HepG2 (cell line): ENCODE data around the gene C16orf78. TPM values are rescaled to one million over a fixed set of nuclear protein-coding genes. Genes with fewer than 3 reads are reported as not detected.

Source experiments
- ARNT ChIP-seq: fragments of 450-650 bp; IDR thresholded peaks from 2 replicates; pipeline ENCODE4 v1.6.1; 2017
- CC2D1A ChIP-seq: sonication (generic); formaldehyde crosslinking; IDR thresholded peaks from 2 replicates; pipeline ENCODE4 v1.8.1; 2023; ENCODE audit warnings: mild to moderate bottlenecking, missing genetic modification reagents
- CEBPZ ChIP-seq: IDR thresholded peaks from 2 replicates; pipeline ENCODE4 v1.6.1; 2012; ENCODE audit warnings: low read length, improper control_type of control experiment
- EHMT2 ChIP-seq: fragments of 200-600 bp; sonication (generic); IDR thresholded peaks from 2 replicates; pipeline ENCODE4 v1.7.0; 2017; ENCODE audit warnings: antibody characterized with exemption, low read depth, low read length, borderline replicate concordance
- KLF15 ChIP-seq: sonication (generic); formaldehyde crosslinking; IDR thresholded peaks from 2 replicates; pipeline ENCODE4 v1.8.1; 2023; ENCODE audit warnings: borderline replicate concordance, mild to moderate bottlenecking, inconsistent platforms, missing genetic modification reagents, mixed read lengths
- MTERF4 ChIP-seq: sonication (generic); formaldehyde crosslinking; IDR thresholded peaks from 2 replicates; pipeline ENCODE4 v1.8.0; 2023; ENCODE audit warnings: mild to moderate bottlenecking, missing genetic modification reagents
- POLR2G ChIP-seq: fragments of 200-400 bp; formaldehyde crosslinking; IDR thresholded peaks from 2 replicates; pipeline ENCODE4 v1.6.1; 2018; ENCODE audit warnings: mild to moderate bottlenecking, low read depth, low read length, moderate library complexity
- TRIM24 ChIP-seq: sonication (generic); formaldehyde crosslinking; IDR thresholded peaks from 2 replicates; pipeline ENCODE4 v1.8.0; 2022; ENCODE audit warnings: mild to moderate bottlenecking, missing genetic modification reagents
- ZNF34 ChIP-seq: sonication (generic); formaldehyde crosslinking; IDR thresholded peaks from 2 replicates; pipeline ENCODE4 v1.4.0; 2020; ENCODE audit warnings: mild to moderate bottlenecking, missing genetic modification reagents, borderline replicate concordance
- polyA plus RNA-seq, 8 experiments: library from polyadenylated mRNA; depleted of rRNA in 3 of 8; stranded (reverse) in 7 of 8; unstranded in 1 of 8; fragments of >200 nt; fragmentation: Illumina TruSeq in 4 of 8; extraction: Trizol in 4 of 8; gene quantifications; 2 replicates each; pipeline versions ENCODE4 v1.2.1 to v1.2.3, GENCODE V29; 2011 to 2016; ENCODE audit warnings: low read depth in 4 of 8, missing spikeins in 1 of 8, mixed read lengths in 1 of 8; ENCODE audit not compliant: insufficient read depth in 1 of 8
- total RNA-seq, 5 experiments: library from RNA; depleted of rRNA; stranded (reverse); fragments of >200 nt; fragmentation: Illumina TruSeq; extraction: Trizol; gene quantifications; 2 replicates each; pipeline ENCODE4 v1.2.3, GENCODE V29; 2016; ENCODE audit warnings: low read depth in 1 of 5
- TF ChIP-seq, protein P1 (sequence below): sonication (generic); formaldehyde crosslinking; IDR thresholded peaks from 2 replicates; pipeline ENCODE4 v1.8.0; 2022; ENCODE audit warnings: missing genetic modification reagents, low read depth, mild to moderate bottlenecking, borderline replicate concordance
- TF ChIP-seq, protein P2 (sequence below): sonication (generic); formaldehyde crosslinking; IDR thresholded peaks from 2 replicates; pipeline ENCODE4 v1.4.0; 2020; ENCODE audit warnings: missing genetic modification reagents

The C16orf78 gene
- total and polyA plus RNA-seq, 2 of the 13 experiments (the other 11 are each of a cell fraction or from before 2014, with no cell fraction given): not detected

- TF ChIP-seq, protein P1, sequence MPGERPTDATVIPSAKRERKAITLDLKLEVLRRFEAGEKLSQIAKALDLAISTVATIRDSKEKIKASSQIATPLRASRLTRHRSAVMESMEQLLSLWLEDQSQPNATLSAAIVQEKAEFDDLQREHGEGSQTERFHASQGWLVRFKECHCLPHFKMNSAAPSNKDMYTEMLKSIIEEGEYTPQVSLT (CRISPR knock-in tag): no peak
- TF ChIP-seq KLF15 (CRISPR knock-in tag) (no peak), ARNT (no peak), ZNF34 (CRISPR knock-in tag) (no peak), POLR2G (no peak), CEBPZ (no peak), CC2D1A (CRISPR knock-in tag) (no peak), EHMT2 (no peak), MTERF4 (CRISPR knock-in tag) (no peak), TRIM24 (CRISPR knock-in tag) (no peak)
- TF ChIP-seq, protein P2, sequence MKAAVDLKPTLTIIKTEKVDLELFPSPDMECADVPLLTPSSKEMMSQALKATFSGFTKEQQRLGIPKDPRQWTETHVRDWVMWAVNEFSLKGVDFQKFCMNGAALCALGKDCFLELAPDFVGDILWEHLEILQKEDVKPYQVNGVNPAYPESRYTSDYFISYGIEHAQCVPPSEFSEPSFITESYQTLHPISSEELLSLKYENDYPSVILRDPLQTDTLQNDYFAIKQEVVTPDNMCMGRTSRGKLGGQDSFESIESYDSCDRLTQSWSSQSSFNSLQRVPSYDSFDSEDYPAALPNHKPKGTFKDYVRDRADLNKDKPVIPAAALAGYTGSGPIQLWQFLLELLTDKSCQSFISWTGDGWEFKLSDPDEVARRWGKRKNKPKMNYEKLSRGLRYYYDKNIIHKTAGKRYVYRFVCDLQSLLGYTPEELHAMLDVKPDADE (CRISPR knock-in tag): no peak
- TF ChIP-seq, all 625 proteins: peak for 0
Measured at GRCh38 chr16:49338611-49339265, 34.9 kb upstream of the C16orf78 start (continued).
